ENCODE measurements around the gene USP9X.
"Not testable (repeated sequence)": the region's sequence is repeated elsewhere in the genome, so short reads cannot be mapped to it uniquely, and the experiment has no call there.

The USP9X gene

GRCh38 chrX:41084893-41085511 is at the start of gene USP9X:
Gene USP9X, plus strand, starts transcription at chrX:41085445. Its CDS starts 38,184 bp downstream, at chrX:41123629.
- DNase-seq (ENCODE audit: low spot score), result peak; percentile 92

- no peak for DNase-seq (ENCODE audit: low spot score)
Observed at GRCh38 chrX:41035582-41035981, 49.7 kb upstream of the USP9X start.

- no peak for DNase-seq (ENCODE audit: low spot score)
Observed at GRCh38 chrX:41036668-41037326, 48.4 kb upstream of the USP9X start.

GRCh38 chrX:41043196-41043595 is 42.0 kb upstream of the USP9X start:
- no peak for DNase-seq (ENCODE audit: low spot score)

GRCh38 chrX:41043674-41044345 is 41.4 kb upstream of the USP9X start:
- DNase-seq (ENCODE audit: low spot score), result no peak

- DNase-seq (ENCODE audit: low spot score), result no peak
Observed at GRCh38 chrX:41045960-41046567, 39.2 kb upstream of the USP9X start.

- DNase-seq (ENCODE audit: low spot score), result no peak
Observed at GRCh38 chrX:41047878-41048534, 37.2 kb upstream of the USP9X start.

- DNase-seq (ENCODE audit: low spot score), result no peak
Observed at GRCh38 chrX:41050359-41050758, 34.9 kb upstream of the USP9X start.

GRCh38 chrX:41051288-41051687 is 34.0 kb upstream of the USP9X start:
- no peak for DNase-seq (ENCODE audit: low spot score)

- DNase-seq (ENCODE audit: low spot score), result no peak
Observed at GRCh38 chrX:41055740-41056139, 29.5 kb upstream of the USP9X start.

GRCh38 chrX:41063276-41063675 is 22.0 kb upstream of the USP9X start:
- not testable (repeated sequence) for DNase-seq (ENCODE audit: low spot score)

GRCh38 chrX:41064018-41064417 is 21.2 kb upstream of the USP9X start:
- no peak for DNase-seq (ENCODE audit: low spot score)

- DNase-seq (ENCODE audit: low spot score), result no peak
Observed at GRCh38 chrX:41066391-41066790, 18.9 kb upstream of the USP9X start.

- DNase-seq (ENCODE audit: low spot score), result no peak
Observed at GRCh38 chrX:41066969-41067368, 18.3 kb upstream of the USP9X start.

GRCh38 chrX:41067721-41068120 is 17.5 kb upstream of the USP9X start:
- DNase-seq (ENCODE audit: low spot score), result no peak

- no peak for DNase-seq (ENCODE audit: low spot score)
Observed at GRCh38 chrX:41076742-41077141, 8.5 kb upstream of the USP9X start.

GRCh38 chrX:41081821-41082220 is 3.4 kb upstream of the USP9X start:
- DNase-seq (ENCODE audit: low spot score), result no peak

GRCh38 chrX:41082783-41083182 is 2.5 kb upstream of the USP9X start:
- no peak for DNase-seq (ENCODE audit: low spot score)

- DNase-seq (ENCODE audit: low spot score), result peak; percentile 93
Observed at GRCh38 chrX:41084044-41084892, 977 bp upstream of the USP9X start.

GRCh38 chrX:41085512-41085877 is 250 bp downstream of the USP9X start:
- peak; percentile 77 for DNase-seq (ENCODE audit: low spot score)

- DNase-seq (ENCODE audit: low spot score), result peak; percentile 68
Observed at GRCh38 chrX:41085878-41086626, 807 bp downstream of the USP9X start.
